ENCODE data around the gene STAG1. TPM values are rescaled to one million over a fixed set of nuclear protein-coding genes. Genes with fewer than 3 reads are reported as not detected.
"Not testable (repeated sequence)": the region's sequence is repeated elsewhere in the genome, so short reads cannot be mapped to it uniquely, and the experiment has no call there.

STAG1 gene
- total and polyA plus RNA-seq, 2 experiments from 2014 or later: 9.0 to 21.9 TPM

GRCh38 chr3:136644212-136644611, 108.0 kb downstream of the STAG1 start:
- no peaks in the 10 kb centered on the region for H3K9me2 ChIP-seq (ENCODE audit: insufficient read depth)
- DNase-seq (ENCODE audit: low spot score) (no peak), ATAC-seq (no peak)
- H3K27ac ChIP-seq (ENCODE audit: low read depth): no peak overlapping the region
- Mint-ChIP-seq H3K9me3 (no peaks in the 10 kb centered on the region), H3K27me3 (ENCODE audit: insufficient read depth, low read depth, poor library complexity) (peaks cover 1% of the 10 kb centered on the region), H3K36me3 (ENCODE audit: low read depth) (no peaks in the 10 kb centered on the region), H3K4me1 (no peaks in the 10 kb centered on the region), H3K27ac (no peak overlapping the region), H3K4me3 (no peak overlapping the region)
- H3K79me2 ChIP-seq (replicated peaks; ENCODE audit: insufficient read depth): peaks cover 100% of the 10 kb centered on the region
- H4K20me1 ChIP-seq (replicated peaks; ENCODE audit: insufficient read depth): no peaks in the 10 kb centered on the region; the same call in 1 of the 2 replicates
- H3F3A ChIP-seq (replicated peaks; ENCODE audit: low read depth): no peaks in the 10 kb centered on the region
- no peak overlapping the region for H3K4me3 ChIP-seq
- H2AFZ ChIP-seq: no peak overlapping the region
- H3K4me2 ChIP-seq: no peak overlapping the region
- no peaks in the 10 kb centered on the region for H3K4me1 ChIP-seq (ENCODE audit: insufficient read depth)
- H3K27me3 ChIP-seq (ENCODE audit: insufficient read depth): no peaks in the 10 kb centered on the region
- no peak for TF ChIP-seq ZNF331 (CRISPR knock-in tag; IDR thresholded peaks at IDR 0.05; ENCODE audit: low read depth)
- TF ChIP-seq CTCF (conservative IDR thresholded peaks at IDR 0.05; ENCODE audit: low read depth in 2 of 2): no peak
- no peak for TF ChIP-seq POLR2AphosphoS5 (IDR thresholded peaks at IDR 0.05; ENCODE audit: low read depth)
- no peak for TF ChIP-seq EZH2 (IDR thresholded peaks at IDR 0.05; ENCODE audit: low read depth, unreplicated experiment)
- no peak for TF ChIP-seq EZH2phosphoT487 (IDR thresholded peaks at IDR 0.05; ENCODE audit: unreplicated experiment)
- no peak for TF ChIP-seq JUNB (IDR thresholded peaks at IDR 0.05; ENCODE audit: unreplicated experiment)
- TF ChIP-seq ZNF114 (CRISPR knock-in tag; IDR thresholded peaks at IDR 0.05): no peak
- no peak for TF ChIP-seq ETS1 (IDR thresholded peaks at IDR 0.05)
- TF ChIP-seq ZNF462 (CRISPR knock-in tag; IDR thresholded peaks at IDR 0.05): no peak
- no peaks in the 10 kb centered on the region for H3K36me3 ChIP-seq (ENCODE audit: insufficient read depth)

- not testable (repeated sequence) for H3K36me3 Mint-ChIP-seq (ENCODE audit: low read depth); H3K27ac Mint-ChIP-seq; H3K4me3 Mint-ChIP-seq; ATAC-seq; H3K36me3 ChIP-seq (ENCODE audit: insufficient read depth); H3K27ac ChIP-seq (ENCODE audit: low read depth); H3K4me3 ChIP-seq; H3K4me1 ChIP-seq (ENCODE audit: insufficient read depth); H3K4me1 Mint-ChIP-seq; H3K27me3 ChIP-seq (ENCODE audit: insufficient read depth); H3K27me3 Mint-ChIP-seq (ENCODE audit: insufficient read depth, low read depth, poor library complexity); H3K4me2 ChIP-seq; H2AFZ ChIP-seq; H3F3A ChIP-seq (replicated peaks; ENCODE audit: low read depth); DNase-seq (ENCODE audit: low spot score); H3K9me2 ChIP-seq (ENCODE audit: insufficient read depth); H3K9me3 Mint-ChIP-seq; H4K20me1 ChIP-seq (replicated peaks; ENCODE audit: insufficient read depth)
- H3K79me2 ChIP-seq (replicated peaks; ENCODE audit: insufficient read depth): peaks cover 100% of the 10 kb centered on the region
These were observed 108.8 kb downstream of the STAG1 start for GRCh38 chr3:136643380-136643779.
